PC-9 (cell line): ENCODE data around the gene MAOA. TPM values are rescaled to one million over a fixed set of nuclear protein-coding genes. Genes with fewer than 3 reads are reported as not detected.
"Not testable (repeated sequence)": the region's sequence is repeated elsewhere in the genome, so short reads cannot be mapped to it uniquely, and the experiment has no call there.

Source experiments
- BruUV-seq: library from RNA; stranded (reverse); fragments of 400-500 nt; replicated peaks from 2 replicates; lab custom pipeline; 2021; lab: Mats Ljungman, UMichigan
- CTCF ChIA-PET: fragments of 300-600 bp; sonication (Branson Sonifier 250); formaldehyde crosslinking; loops from one replicate; lab custom pipeline; 2022; ENCODE audit warnings: antibody characterized with exemption; lab: Charles Lee
- POLR2A ChIA-PET: fragments of 300-600 bp; sonication (Branson Sonifier 250); formaldehyde crosslinking; loops from one replicate; lab custom pipeline; 2022; ENCODE audit warnings: antibody characterized with exemption; ENCODE audit not compliant: unreplicated experiment; lab: Charles Lee
- DNase-seq, 2 experiments: peaks; one replicate each; pipeline versions ENCODE4 v3.0.0 to v3.0.0-alpha.2; 2015 to 2022; ENCODE audit warnings: mixed read lengths in 1 of 2
- H2AFZ ChIP-seq: fragments of 200-600 bp; sonication (generic); 2 replicates; pipeline ENCODE4 v1.8.1; 2017; ENCODE audit warnings: antibody characterized with exemption
- H3F3A ChIP-seq: fragments of 200-600 bp; sonication (generic); 2 replicates; pipeline ENCODE4 v1.8.1; 2017; ENCODE audit warnings: antibody characterized with exemption, mild to moderate bottlenecking, low read depth; ENCODE audit not compliant: insufficient read depth
- H3K27ac ChIP-seq: fragments of 200-600 bp; sonication (generic); 2 replicates; pipeline ENCODE4 v1.6.1; 2016; ENCODE audit warnings: mixed run types
- H3K27me3 ChIP-seq: fragments of 200-600 bp; sonication (generic); 2 replicates; pipeline ENCODE4 v1.6.1; 2016; ENCODE audit warnings: low read depth, mixed run types; ENCODE audit not compliant: insufficient read depth
- H3K36me3 ChIP-seq: fragments of 200-600 bp; sonication (generic); 2 replicates; pipeline ENCODE4 v1.6.1; 2016; ENCODE audit warnings: low read depth, mixed run types
- H3K4me1 ChIP-seq: fragments of 200-600 bp; sonication (generic); replicated peaks from 2 replicates; pipeline ENCODE4 v1.6.1; 2016; ENCODE audit warnings: mixed run types; ENCODE audit not compliant: insufficient read depth
- H3K4me2 ChIP-seq: fragments of 200-600 bp; sonication (generic); 2 replicates; pipeline ENCODE4 v1.6.1; 2017; ENCODE audit warnings: mixed run types
- H3K4me3 ChIP-seq: fragments of 200-600 bp; sonication (generic); 2 replicates; pipeline ENCODE4 v1.6.1; 2016; ENCODE audit warnings: mixed run types
- H3K79me2 ChIP-seq: fragments of 200-600 bp; sonication (generic); 2 replicates; pipeline ENCODE4 v1.6.1; 2017; ENCODE audit warnings: low read depth, mixed run types
- H3K9me2 ChIP-seq: fragments of 200-600 bp; sonication (generic); 2 replicates; pipeline ENCODE4 v1.8.1; 2017; ENCODE audit warnings: mild to moderate bottlenecking; ENCODE audit not compliant: insufficient read depth
- H3K9me3 ChIP-seq: fragments of 200-600 bp; sonication (generic); 2 replicates; pipeline ENCODE4 v1.8.1; 2016; ENCODE audit warnings: low read depth; ENCODE audit not compliant: insufficient read depth
- H4K20me1 ChIP-seq: fragments of 200-600 bp; sonication (generic); 2 replicates; pipeline ENCODE4 v1.8.1; 2017; ENCODE audit not compliant: insufficient read depth
- EZH2 ChIP-seq: fragments of 200-600 bp; sonication (generic); IDR thresholded peaks from 2 replicates; pipeline ENCODE4 v1.8.0; 2017; ENCODE audit warnings: antibody characterized with exemption, low read depth
- intact Hi-C: fragments of 100-400 bp; cut with micrococcal nuclease; formaldehyde crosslinking; loops from one replicate; pipeline ENCODE4 v1.10.0; 2022; ENCODE audit not compliant: unreplicated experiment
- total RNA-seq: library from RNA; stranded (reverse); gene quantifications from 2 replicates; pipeline ENCODE4 v1.2.3, GENCODE V29; 2021
- TF ChIP-seq, protein P1 (sequence below): fragments of 200-600 bp; sonication (generic); conservative IDR thresholded peaks from 2 replicates; pipeline ENCODE4 v1.6.1; 2017; ENCODE audit warnings: mixed run types, antibody characterized with exemption, mild to moderate bottlenecking, moderate library complexity

The MAOA gene
- total RNA-seq, 1 experiment from 2014 or later, result 5.0 TPM

GRCh38 chrX:43666311-43666912, 10.3 kb downstream of the MAOA start:
- H3K9me3 ChIP-seq, result no peaks in the 10 kb centered on the region
- no peak overlapping the region for H3K27ac ChIP-seq
- no peaks in the 10 kb centered on the region for H3K36me3 ChIP-seq
- no peaks in the 10 kb centered on the region for H4K20me1 ChIP-seq
- DNase-seq, result no peak
- ChIA-PET POLR2A (no interaction called here), CTCF (no interaction called here)
- H3K9me2 ChIP-seq, result no peaks in the 10 kb centered on the region
- H3K4me2 ChIP-seq, result no peak overlapping the region
- no peak for TF ChIP-seq EZH2
- no peak overlapping the region for H3K4me3 ChIP-seq
- intact Hi-C loops, result no loop called here
- H3K79me2 ChIP-seq, result no peaks in the 10 kb centered on the region
- no peaks in the 10 kb centered on the region for H3K4me1 ChIP-seq
- H2AFZ ChIP-seq, result no peak overlapping the region
- no TSS peak for BruUV-seq
- no peaks in the 10 kb centered on the region for H3F3A ChIP-seq
- H3K27me3 ChIP-seq, result no peaks in the 10 kb centered on the region

- H3K4me1 ChIP-seq, H4K20me1 ChIP-seq, H3K4me2 ChIP-seq, H3K36me3 ChIP-seq, H3K9me3 ChIP-seq, H3K4me3 ChIP-seq, intact Hi-C loops, BruUV-seq, H3K79me2 ChIP-seq, POLR2A ChIA-PET, H3F3A ChIP-seq, H3K27me3 ChIP-seq, H2AFZ ChIP-seq, H3K9me2 ChIP-seq, CTCF ChIA-PET, H3K27ac ChIP-seq: not testable (repeated sequence)
- peak in 1 of 2 experiments; percentile 23 for DNase-seq
These were observed 20.0 kb downstream of the MAOA start for GRCh38 chrX:43675965-43676628.

GRCh38 chrX:43676971-43677572, 21.0 kb downstream of the MAOA start:
- H3K27me3 ChIP-seq, result no peaks in the 10 kb centered on the region
- H3K27ac ChIP-seq, result no peak overlapping the region
- no peak overlapping the region for H3K4me2 ChIP-seq
- no peaks in the 10 kb centered on the region for H3K4me1 ChIP-seq
- H3K36me3 ChIP-seq, result no peaks in the 10 kb centered on the region
- no TSS peak for BruUV-seq
- H3K9me2 ChIP-seq, result no peaks in the 10 kb centered on the region
- DNase-seq, result no peak
- no peaks in the 10 kb centered on the region for H4K20me1 ChIP-seq
- ChIA-PET POLR2A (no interaction called here), CTCF (no interaction called here)
- H3K4me3 ChIP-seq, result no peak overlapping the region
- H2AFZ ChIP-seq, result no peak overlapping the region
- no peaks in the 10 kb centered on the region for H3F3A ChIP-seq
- intact Hi-C loops, result no loop called here
- no peaks in the 10 kb centered on the region for H3K9me3 ChIP-seq
- TF ChIP-seq, protein P1, sequence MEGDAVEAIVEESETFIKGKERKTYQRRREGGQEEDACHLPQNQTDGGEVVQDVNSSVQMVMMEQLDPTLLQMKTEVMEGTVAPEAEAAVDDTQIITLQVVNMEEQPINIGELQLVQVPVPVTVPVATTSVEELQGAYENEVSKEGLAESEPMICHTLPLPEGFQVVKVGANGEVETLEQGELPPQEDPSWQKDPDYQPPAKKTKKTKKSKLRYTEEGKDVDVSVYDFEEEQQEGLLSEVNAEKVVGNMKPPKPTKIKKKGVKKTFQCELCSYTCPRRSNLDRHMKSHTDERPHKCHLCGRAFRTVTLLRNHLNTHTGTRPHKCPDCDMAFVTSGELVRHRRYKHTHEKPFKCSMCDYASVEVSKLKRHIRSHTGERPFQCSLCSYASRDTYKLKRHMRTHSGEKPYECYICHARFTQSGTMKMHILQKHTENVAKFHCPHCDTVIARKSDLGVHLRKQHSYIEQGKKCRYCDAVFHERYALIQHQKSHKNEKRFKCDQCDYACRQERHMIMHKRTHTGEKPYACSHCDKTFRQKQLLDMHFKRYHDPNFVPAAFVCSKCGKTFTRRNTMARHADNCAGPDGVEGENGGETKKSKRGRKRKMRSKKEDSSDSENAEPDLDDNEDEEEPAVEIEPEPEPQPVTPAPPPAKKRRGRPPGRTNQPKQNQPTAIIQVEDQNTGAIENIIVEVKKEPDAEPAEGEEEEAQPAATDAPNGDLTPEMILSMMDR, result no peak
- no peak for TF ChIP-seq EZH2
- H3K79me2 ChIP-seq, result no peaks in the 10 kb centered on the region

DNA sequence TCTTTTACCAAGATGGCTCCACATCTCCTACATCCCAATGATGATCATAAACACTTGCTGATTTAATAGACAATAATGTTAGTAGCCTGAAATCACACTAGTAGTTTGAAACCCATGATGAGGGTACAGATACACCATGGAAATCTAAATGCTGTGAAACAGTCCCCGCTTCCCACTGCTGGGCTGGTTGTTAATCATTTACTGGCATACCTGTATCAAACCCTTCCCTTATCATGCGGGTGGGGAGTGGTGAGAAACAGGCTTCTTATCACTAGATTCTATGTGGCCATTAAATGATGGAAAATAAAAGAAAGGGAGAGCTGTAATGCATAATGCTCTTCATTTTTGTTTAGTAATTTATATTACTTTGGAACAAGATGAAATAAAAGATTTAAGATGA, 21.9 kb downstream of the MAOA start:
- no peaks in the 10 kb centered on the region for H3K27me3 ChIP-seq
- BruUV-seq, result no TSS peak
- no peak for DNase-seq
- no peaks in the 10 kb centered on the region for H3F3A ChIP-seq
- H3K9me3 ChIP-seq, result no peaks in the 10 kb centered on the region
- no peaks in the 10 kb centered on the region for H3K36me3 ChIP-seq
- H3K4me3 ChIP-seq, result no peak overlapping the region
- ChIA-PET CTCF (no interaction called here), POLR2A (interaction anchor here (0.6 kb wide), 1 partner anchor 545 kb away, joined by 4 read pairs; no protein-coding TSS in a partner anchor)
- no peak overlapping the region for H3K27ac ChIP-seq
- TF ChIP-seq, protein P1, result no peak
- TF ChIP-seq EZH2, result no peak
- H3K9me2 ChIP-seq, result no peaks in the 10 kb centered on the region
- H2AFZ ChIP-seq, result no peak overlapping the region
- H3K4me2 ChIP-seq, result no peak overlapping the region
- H3K4me1 ChIP-seq, result no peaks in the 10 kb centered on the region
- no peaks in the 10 kb centered on the region for H3K79me2 ChIP-seq
- H4K20me1 ChIP-seq, result no peaks in the 10 kb centered on the region
- intact Hi-C loops, result no loop called here
